HTERT RPE-1 (cell line): ENCODE data around the gene CACNA1F.

Source experiments
- in situ Hi-C: fragments of 300-500 bp; cut with MboI; formaldehyde crosslinking; loops from 4 replicates; pipeline ENCODE4 v1.14.3; 2020; ENCODE audit warnings: low sequenced_read_pairs

Gene CACNA1F

DNA sequence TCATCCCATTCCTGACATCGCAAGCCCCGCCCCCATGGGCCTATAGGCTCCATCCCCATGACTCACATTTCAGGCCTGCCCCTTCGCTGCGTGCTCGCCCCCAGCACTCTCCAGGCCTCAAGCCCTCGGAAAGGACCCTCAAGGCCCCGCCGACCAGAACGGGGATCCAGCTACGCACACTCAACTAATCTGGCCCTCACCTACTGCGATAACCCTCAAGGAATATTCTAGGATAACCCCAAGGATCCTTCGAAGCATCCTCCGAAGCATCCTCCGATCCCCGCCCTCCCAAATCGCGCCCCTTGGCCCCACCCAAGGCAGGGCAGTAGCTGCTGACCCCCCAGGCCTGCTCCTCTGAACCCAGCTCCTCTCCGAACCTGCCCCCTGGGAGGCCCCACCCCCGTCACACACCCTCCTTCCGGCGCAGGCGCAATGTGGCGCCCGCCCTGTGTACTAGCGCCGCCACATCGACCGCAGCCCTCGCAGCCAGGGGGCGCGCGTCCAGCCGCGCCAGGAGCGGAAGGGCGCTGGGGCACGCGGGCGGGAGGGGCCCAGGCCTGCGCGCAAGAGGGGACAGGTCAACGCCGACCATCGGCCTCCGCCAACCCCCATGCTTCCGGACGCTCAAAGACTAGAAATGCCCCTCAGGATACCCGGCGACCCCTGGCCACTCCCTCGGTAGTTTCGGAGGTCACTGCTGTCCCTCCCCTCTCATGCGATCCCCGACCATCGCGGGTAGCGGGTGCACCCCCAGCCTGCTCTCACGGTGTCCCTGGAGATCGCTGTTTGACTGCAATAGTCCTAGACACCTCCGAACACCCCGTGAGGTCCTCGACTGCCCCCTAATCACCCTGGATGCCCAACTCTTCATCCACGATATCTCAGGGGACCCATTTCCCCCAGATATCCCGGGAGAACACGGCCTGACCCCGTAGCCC is 77.0 kb downstream of the CACNA1F start:
- in situ Hi-C loops, result no loop called here

DNA sequence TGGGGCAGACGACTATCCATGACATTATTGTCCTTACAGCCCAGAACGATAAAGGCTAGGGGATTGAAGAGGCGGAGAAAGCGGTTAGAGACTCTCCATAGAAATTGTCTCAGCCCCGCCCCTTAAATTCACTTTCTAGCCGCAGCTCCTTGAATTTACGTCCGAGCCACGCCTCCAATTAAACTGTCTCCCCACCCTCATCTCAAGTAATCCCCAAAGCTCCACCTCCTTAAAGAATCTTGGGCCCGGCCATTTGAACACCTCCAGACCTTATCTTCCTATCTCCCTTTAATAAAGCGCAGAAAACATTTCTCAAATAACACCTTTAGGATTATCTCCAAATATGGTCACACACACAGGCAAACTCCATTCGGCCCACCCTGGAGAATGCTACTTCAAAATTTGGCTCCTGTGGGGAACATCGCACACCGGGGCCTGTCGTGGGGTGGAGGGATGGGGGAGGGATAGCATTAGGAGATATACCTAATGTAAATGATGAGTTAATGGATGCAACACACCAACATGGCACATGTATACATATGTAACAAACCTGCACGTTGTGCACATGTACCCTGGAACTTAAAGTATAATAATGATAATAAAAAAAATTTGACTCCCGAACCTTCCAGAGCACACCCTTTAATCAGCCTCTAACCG is 77.8 kb downstream of the CACNA1F start:
- in situ Hi-C loops, result no loop called here
